HL-60 (cell line): ENCODE data around the gene FXR1.

Experiments
- DNase-seq, 2 experiments: peaks; one replicate each; pipeline ENCODE4 v3.0.0-alpha.2; 2010 to 2020; ENCODE audit warnings: low read depth in 1 of 2, low spot score in 1 of 2
- H3K27ac ChIP-seq: fragments of 250-450 bp; sonication (Bioruptor Pico); replicated peaks from 2 replicates; pipeline ENCODE4 v1.5.1; 2020; ENCODE audit warnings: mild to moderate bottlenecking, moderate library complexity
- H3K27me3 ChIP-seq: fragments of 250-450 bp; sonication (Bioruptor Pico); 2 replicates; pipeline ENCODE4 v1.5.1; 2021; ENCODE audit warnings: mild to moderate bottlenecking, moderate library complexity; ENCODE audit not compliant: insufficient read depth, poor library complexity, severe bottlenecking
- H3K4me3 ChIP-seq: replicated peaks from 2 replicates; pipeline ENCODE4 v1.5.1; 2011; ENCODE audit warnings: mild to moderate bottlenecking, control low read depth, low read length; ENCODE audit not compliant: insufficient read depth
- GABPA ChIP-seq: IDR thresholded peaks from 2 replicates; pipeline ENCODE4 v1.6.1; 2012; ENCODE audit warnings: low read depth
- POLR2AphosphoS5 ChIP-seq: IDR thresholded peaks from 2 replicates; pipeline ENCODE4 v1.6.1; 2012; ENCODE audit warnings: low read depth
- SPI1 ChIP-seq: IDR thresholded peaks from 2 replicates; pipeline ENCODE4 v1.6.1; 2012; ENCODE audit warnings: low read depth, mild to moderate bottlenecking, borderline replicate concordance
- TF ChIP-seq, protein P1 (sequence below): IDR thresholded peaks from one replicate; pipeline ENCODE4 v1.5.1; 2011; ENCODE audit warnings: low read length, control low read depth, inconsistent platforms; ENCODE audit not compliant: insufficient read depth
- TF ChIP-seq, protein P2 (sequence below): IDR thresholded peaks from 2 replicates; pipeline ENCODE4 v1.6.1; 2012; ENCODE audit warnings: low read depth; ENCODE audit not compliant: insufficient replicate concordance

FXR1 gene

DNA sequence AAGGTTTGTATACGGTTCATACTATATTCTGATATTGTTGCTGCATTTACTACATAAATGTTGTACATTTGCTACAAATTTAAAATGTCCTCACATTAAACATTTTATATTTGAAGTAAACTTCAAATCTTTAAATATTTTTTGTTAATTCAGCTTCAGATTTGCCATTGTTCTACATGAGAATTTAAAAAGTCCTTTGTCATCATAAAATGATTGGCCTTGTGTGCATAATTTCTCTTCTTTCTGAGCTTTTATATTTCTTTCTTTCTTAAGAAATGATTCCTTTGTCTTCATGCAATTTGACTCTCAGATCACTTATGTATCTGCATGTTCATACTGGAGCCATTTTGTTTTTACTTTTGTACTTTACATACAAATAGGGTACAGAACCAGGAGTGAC lies 49.1 kb downstream of the FXR1 start:
- TF ChIP-seq, protein P1, sequence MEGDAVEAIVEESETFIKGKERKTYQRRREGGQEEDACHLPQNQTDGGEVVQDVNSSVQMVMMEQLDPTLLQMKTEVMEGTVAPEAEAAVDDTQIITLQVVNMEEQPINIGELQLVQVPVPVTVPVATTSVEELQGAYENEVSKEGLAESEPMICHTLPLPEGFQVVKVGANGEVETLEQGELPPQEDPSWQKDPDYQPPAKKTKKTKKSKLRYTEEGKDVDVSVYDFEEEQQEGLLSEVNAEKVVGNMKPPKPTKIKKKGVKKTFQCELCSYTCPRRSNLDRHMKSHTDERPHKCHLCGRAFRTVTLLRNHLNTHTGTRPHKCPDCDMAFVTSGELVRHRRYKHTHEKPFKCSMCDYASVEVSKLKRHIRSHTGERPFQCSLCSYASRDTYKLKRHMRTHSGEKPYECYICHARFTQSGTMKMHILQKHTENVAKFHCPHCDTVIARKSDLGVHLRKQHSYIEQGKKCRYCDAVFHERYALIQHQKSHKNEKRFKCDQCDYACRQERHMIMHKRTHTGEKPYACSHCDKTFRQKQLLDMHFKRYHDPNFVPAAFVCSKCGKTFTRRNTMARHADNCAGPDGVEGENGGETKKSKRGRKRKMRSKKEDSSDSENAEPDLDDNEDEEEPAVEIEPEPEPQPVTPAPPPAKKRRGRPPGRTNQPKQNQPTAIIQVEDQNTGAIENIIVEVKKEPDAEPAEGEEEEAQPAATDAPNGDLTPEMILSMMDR = no peak
- TF ChIP-seq GABPA = no peak
- Histone ChIP-seq H3K4me3 (no peak overlapping the region), H3K27me3 (no peaks in the 10 kb centered on the region), H3K27ac (no peak overlapping the region)
- no peak for DNase-seq

DNA sequence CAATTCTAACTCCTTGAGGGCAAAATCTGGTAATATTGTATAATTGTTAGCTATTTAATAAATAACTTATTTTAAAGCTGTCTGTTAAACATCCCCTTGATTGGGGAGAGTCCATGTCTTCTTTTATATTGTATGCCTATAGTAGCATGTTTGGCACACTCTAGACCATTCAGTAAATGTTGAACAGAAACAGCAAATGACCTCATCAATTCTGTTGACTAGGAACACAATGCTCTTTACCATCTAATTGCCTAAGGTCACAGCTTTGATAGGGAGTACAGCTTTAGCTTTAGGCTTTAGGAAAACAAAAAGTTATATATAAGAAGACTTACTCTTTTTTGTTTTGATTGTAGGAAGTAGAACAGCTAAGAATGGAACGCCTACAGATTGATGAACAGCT lies 50.1 kb downstream of the FXR1 start:
- no peak for DNase-seq
- Histone ChIP-seq H3K27ac (no peak overlapping the region), H3K27me3 (no peaks in the 10 kb centered on the region), H3K4me3 (no peak overlapping the region)
- no peak for TF ChIP-seq GABPA
- TF ChIP-seq, protein P2, sequence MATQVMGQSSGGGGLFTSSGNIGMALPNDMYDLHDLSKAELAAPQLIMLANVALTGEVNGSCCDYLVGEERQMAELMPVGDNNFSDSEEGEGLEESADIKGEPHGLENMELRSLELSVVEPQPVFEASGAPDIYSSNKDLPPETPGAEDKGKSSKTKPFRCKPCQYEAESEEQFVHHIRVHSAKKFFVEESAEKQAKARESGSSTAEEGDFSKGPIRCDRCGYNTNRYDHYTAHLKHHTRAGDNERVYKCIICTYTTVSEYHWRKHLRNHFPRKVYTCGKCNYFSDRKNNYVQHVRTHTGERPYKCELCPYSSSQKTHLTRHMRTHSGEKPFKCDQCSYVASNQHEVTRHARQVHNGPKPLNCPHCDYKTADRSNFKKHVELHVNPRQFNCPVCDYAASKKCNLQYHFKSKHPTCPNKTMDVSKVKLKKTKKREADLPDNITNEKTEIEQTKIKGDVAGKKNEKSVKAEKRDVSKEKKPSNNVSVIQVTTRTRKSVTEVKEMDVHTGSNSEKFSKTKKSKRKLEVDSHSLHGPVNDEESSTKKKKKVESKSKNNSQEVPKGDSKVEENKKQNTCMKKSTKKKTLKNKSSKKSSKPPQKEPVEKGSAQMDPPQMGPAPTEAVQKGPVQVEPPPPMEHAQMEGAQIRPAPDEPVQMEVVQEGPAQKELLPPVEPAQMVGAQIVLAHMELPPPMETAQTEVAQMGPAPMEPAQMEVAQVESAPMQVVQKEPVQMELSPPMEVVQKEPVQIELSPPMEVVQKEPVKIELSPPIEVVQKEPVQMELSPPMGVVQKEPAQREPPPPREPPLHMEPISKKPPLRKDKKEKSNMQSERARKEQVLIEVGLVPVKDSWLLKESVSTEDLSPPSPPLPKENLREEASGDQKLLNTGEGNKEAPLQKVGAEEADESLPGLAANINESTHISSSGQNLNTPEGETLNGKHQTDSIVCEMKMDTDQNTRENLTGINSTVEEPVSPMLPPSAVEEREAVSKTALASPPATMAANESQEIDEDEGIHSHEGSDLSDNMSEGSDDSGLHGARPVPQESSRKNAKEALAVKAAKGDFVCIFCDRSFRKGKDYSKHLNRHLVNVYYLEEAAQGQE = no peak
- TF ChIP-seq SPI1 = no peak
- TF ChIP-seq, protein P1 = no peak
- TF ChIP-seq POLR2AphosphoS5 = no peak

DNA sequence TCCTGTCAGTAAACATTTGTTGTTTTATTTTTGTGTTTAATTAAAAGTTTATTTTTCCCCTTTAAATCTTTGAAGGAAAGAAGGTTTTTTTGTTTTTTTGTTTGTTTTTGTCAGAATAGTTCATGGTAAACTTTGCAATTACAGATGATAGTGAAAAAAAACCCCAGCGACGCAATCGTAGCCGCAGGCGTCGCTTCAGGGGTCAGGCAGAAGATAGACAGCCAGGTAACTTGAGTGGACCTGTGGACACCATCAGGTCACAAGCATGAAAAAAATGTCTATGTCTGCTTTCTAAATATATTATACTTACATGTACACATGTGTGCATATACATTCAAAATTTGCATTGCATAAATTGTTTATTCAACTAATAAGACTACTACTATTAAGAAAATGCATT lies 58.5 kb downstream of the FXR1 start:
- Histone ChIP-seq H3K4me3 (no peak overlapping the region), H3K27ac (no peak overlapping the region), H3K27me3 (no peaks in the 10 kb centered on the region)
- no peak for DNase-seq
- TF ChIP-seq, protein P2 = no peak
- TF ChIP-seq SPI1 (no peak), POLR2AphosphoS5 (no peak), GABPA (no peak)
- TF ChIP-seq, protein P1 = no peak

DNA sequence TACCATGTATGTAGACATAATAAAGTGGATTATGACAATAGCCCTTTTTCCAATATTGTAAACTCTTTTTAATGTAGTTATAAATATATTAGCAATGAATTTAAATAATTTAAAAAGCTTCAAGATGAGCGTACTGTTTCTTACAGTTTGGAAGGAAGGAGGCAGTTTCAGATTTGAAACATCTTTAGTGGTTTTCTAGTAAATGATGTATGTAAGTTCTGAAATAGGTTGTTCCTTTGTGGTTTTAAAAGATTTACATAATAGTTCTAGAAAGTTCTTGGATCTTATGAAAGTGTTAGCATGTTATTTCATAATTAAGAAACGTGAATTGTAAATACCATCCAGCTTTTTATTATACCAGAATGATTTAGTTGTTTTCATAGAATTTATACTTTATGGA lies 61.1 kb downstream of the FXR1 start:
- H3K4me3 ChIP-seq = no peak overlapping the region

More for the DNA sequence above, 61.1 kb downstream of the FXR1 start:
- TF ChIP-seq SPI1 (no peak), GABPA (no peak), POLR2AphosphoS5 (no peak)
- TF ChIP-seq, protein P1 = no peak
- TF ChIP-seq, protein P2 = no peak
- DNase-seq = no peak
- Histone ChIP-seq H3K27ac (no peak overlapping the region), H3K27me3 (no peaks in the 10 kb centered on the region)
